Osteoblast (primary cell): Measurements from ENCODE around the gene LZTFL1. TPM values are rescaled to one million over a fixed set of nuclear protein-coding genes. Genes with fewer than 3 reads are reported as not detected.
A peak's percentile ranks its signal among the peaks of the same experiment; 100 is the strongest.

Experiments used
- DNase-seq: peaks from one replicate; pipeline ENCODE4 v3.0.0; 2011; ENCODE audit warnings: low spot score, mixed read lengths; ENCODE audit not compliant: insufficient read length; ENCODE audit errors: missing footprints
- H2AFZ ChIP-seq: 2 replicates; pipeline ENCODE4 v1.6.0; 2011; ENCODE audit warnings: mild to moderate bottlenecking, low read length
- H3K27ac ChIP-seq: 2 replicates; pipeline ENCODE4 v1.5.1; 2011; ENCODE audit warnings: mild to moderate bottlenecking, low read depth, low read length, moderate library complexity
- H3K27me3 ChIP-seq: 2 replicates; pipeline ENCODE4 v1.6.0; 2012; ENCODE audit warnings: mild to moderate bottlenecking, control low read depth, inconsistent platforms, low read length, moderate library complexity; ENCODE audit not compliant: insufficient read depth
- H3K36me3 ChIP-seq: 2 replicates; pipeline ENCODE4 v1.5.1; 2011; ENCODE audit warnings: mild to moderate bottlenecking, low read length, control low read depth, moderate library complexity; ENCODE audit not compliant: insufficient read depth
- H3K4me1 ChIP-seq: 2 replicates; pipeline ENCODE4 v1.5.1; 2011; ENCODE audit warnings: mild to moderate bottlenecking, low read length, control low read depth, moderate library complexity; ENCODE audit not compliant: insufficient read depth
- H3K4me2 ChIP-seq: 2 replicates; pipeline ENCODE4 v1.6.0; 2011; ENCODE audit warnings: mild to moderate bottlenecking, low read length; ENCODE audit not compliant: insufficient read depth
- H3K4me3 ChIP-seq: fragments of 200-600 bp; sonication (generic); 3 replicates; pipeline ENCODE4 v1.5.1; 2012; ENCODE audit warnings: mild to moderate bottlenecking, low read length, inconsistent platforms; ENCODE audit not compliant: insufficient read depth
- H3K79me2 ChIP-seq: 2 replicates; pipeline ENCODE4 v1.6.0; 2012; ENCODE audit warnings: mild to moderate bottlenecking, low read length, control low read depth, inconsistent platforms; ENCODE audit not compliant: insufficient read depth
- H3K9me3 ChIP-seq: 2 replicates; pipeline ENCODE4 v1.5.1; 2011; ENCODE audit warnings: low read depth, low read length, control low read depth
- H4K20me1 ChIP-seq: 2 replicates; pipeline ENCODE4 v1.6.0; 2012; ENCODE audit warnings: mild to moderate bottlenecking, low read length, control low read depth; ENCODE audit not compliant: insufficient read depth
- CTCF ChIP-seq: IDR thresholded peaks from 2 replicates; pipeline ENCODE4 v1.5.1; 2011; ENCODE audit warnings: mild to moderate bottlenecking, low read depth, low read length, moderate library complexity; ENCODE audit errors: extremely low read depth
- total RNA-seq: library from RNA; depleted of rRNA; stranded (reverse); fragments of >200 nt; gene quantifications from 2 replicates; pipeline ENCODE4 v1.2.3, GENCODE V29; 2012

LZTFL1 gene
- total RNA-seq, 1 donor = 26.1 TPM

GRCh38 chr3:45798034-45798433 is 43.9 kb downstream of the LZTFL1 start:
- Histone ChIP-seq H4K20me1 (no peaks in the 10 kb centered on the region), H3K4me2 (no peak overlapping the region), H3K36me3 (no peaks in the 10 kb centered on the region), H3K4me3 (no peak overlapping the region), H3K4me1 (no peaks in the 10 kb centered on the region), H3K27ac (no peak overlapping the region), H3K9me3 (no peaks in the 10 kb centered on the region), H3K79me2 (no peaks in the 10 kb centered on the region), H2AFZ (no peak overlapping the region), H3K27me3 (peaks cover 73% of the 10 kb centered on the region)
- no peak for TF ChIP-seq CTCF
- DNase-seq = no peak

- TF ChIP-seq CTCF = no peak
Observed at GRCh38 chr3:45796902-45797637, 44.8 kb downstream of the LZTFL1 start.

GRCh38 chr3:45795882-45796765 is 45.8 kb downstream of the LZTFL1 start, which contains the start of gene SLC6A20:
TSS of gene SLC6A20 (minus strand) at chr3:45796536. CDS start at chr3:45796419, 117 bp downstream.
- peak within 1 kb of the TSS; percentile 48 for H3K4me3 ChIP-seq
- no peak for TF ChIP-seq CTCF
- H3K36me3 ChIP-seq = no peaks in the 10 kb centered on the region
- H4K20me1 ChIP-seq = no peaks in the 10 kb centered on the region
- no peaks in the 10 kb centered on the region for H3K4me1 ChIP-seq
- H3K27me3 ChIP-seq = peaks cover 89% of the 10 kb centered on the region
- no peaks in the 10 kb centered on the region for H3K9me3 ChIP-seq
- H3K79me2 ChIP-seq = no peaks in the 10 kb centered on the region
- DNase-seq = peak; percentile 71
- peak within 1 kb of the TSS; percentile 45 for H3K4me2 ChIP-seq
- peak within 1 kb of the TSS; percentile 22 for H2AFZ ChIP-seq
- H3K27ac ChIP-seq = no peak within 1 kb of the TSS

More at GRCh38 chr3:45796902-45797637, 44.8 kb downstream of the LZTFL1 start:
- no peaks in the 10 kb centered on the region for H3K9me3 ChIP-seq
- peaks cover 81% of the 10 kb centered on the region for H3K27me3 ChIP-seq
- no peaks in the 10 kb centered on the region for H3K79me2 ChIP-seq
- no peaks in the 10 kb centered on the region for H3K36me3 ChIP-seq
- peak overlapping the region; percentile 22 for H2AFZ ChIP-seq
- H3K4me1 ChIP-seq = no peaks in the 10 kb centered on the region
- DNase-seq = no peak
- H3K4me3 ChIP-seq = no peak overlapping the region
- no peak overlapping the region for H3K4me2 ChIP-seq
- no peaks in the 10 kb centered on the region for H4K20me1 ChIP-seq
- H3K27ac ChIP-seq = no peak overlapping the region

- peak; percentile 68 for DNase-seq
- Histone ChIP-seq H3K4me2 (no peak overlapping the region), H3K27me3 (peaks cover 93% of the 10 kb centered on the region)
Observed at GRCh38 chr3:45795509-45795881, 46.4 kb downstream of the LZTFL1 start.

More at GRCh38 chr3:45795509-45795881, 46.4 kb downstream of the LZTFL1 start:
- no peaks in the 10 kb centered on the region for H4K20me1 ChIP-seq
- no peak overlapping the region for H3K27ac ChIP-seq
- no peak for TF ChIP-seq CTCF
- no peaks in the 10 kb centered on the region for H3K36me3 ChIP-seq
- no peak overlapping the region for H2AFZ ChIP-seq
- H3K4me1 ChIP-seq = no peaks in the 10 kb centered on the region
- no peak overlapping the region for H3K4me3 ChIP-seq
- H3K79me2 ChIP-seq = no peaks in the 10 kb centered on the region
- no peaks in the 10 kb centered on the region for H3K9me3 ChIP-seq
